Spleen (tissue), 11 donors: ENCODE data around the gene ZNF467. TPM values are rescaled to one million over a fixed set of nuclear protein-coding genes. Genes with fewer than 3 reads are reported as not detected.

Source experiments
- DNase-seq: peaks from one replicate; pipeline ENCODE4 v3.0.0-alpha.2; 2020
- H3K27ac ChIP-seq, 8 donors: fragments of 200-600 bp; sonication (generic) in 7 of 8; 1 replicate in 4 of 8; 2 replicates in 4 of 8; pipeline versions ENCODE4 v1.5.0 to v1.8.0; 2016 to 2021; ENCODE audit warnings: inconsistent platforms in 4 of 8, mild to moderate bottlenecking in 4 of 8, moderate library complexity in 1 of 8
- H3K27me3 ChIP-seq, 7 donors: fragments of 200-600 bp; sonication (generic) in 6 of 7; replicated peaks in 1 of 7; 1 replicate in 4 of 7; 2 replicates in 3 of 7; pipeline versions ENCODE4 v1.5.0 to v1.8.0; 2016 to 2021; ENCODE audit warnings: inconsistent platforms in 3 of 7, mild to moderate bottlenecking in 1 of 7
- H3K36me3 ChIP-seq, 6 donors: fragments of 200-600 bp; sonication (generic) in 5 of 6; 1 replicate in 4 of 6; 2 replicates in 2 of 6; pipeline versions ENCODE4 v1.5.0 to v1.8.0; 2016 to 2021; ENCODE audit warnings: inconsistent platforms in 2 of 6
- H3K4me1 ChIP-seq, 6 donors: fragments of 200-600 bp; sonication (generic) in 5 of 6; 1 replicate in 3 of 6; 2 replicates in 3 of 6; pipeline versions ENCODE4 v1.5.0 to v1.8.0; 2016 to 2021; ENCODE audit warnings: inconsistent platforms in 3 of 6
- H3K4me3 ChIP-seq, 8 donors: fragments of 200-600 bp; sonication (generic) in 7 of 8; 1 replicate in 4 of 8; 2 replicates in 4 of 8; pipeline versions ENCODE4 v1.5.0 to v1.8.0; 2016 to 2021; ENCODE audit warnings: inconsistent platforms in 4 of 8, mild to moderate bottlenecking in 4 of 8, moderate library complexity in 2 of 8
- H3K9me3 ChIP-seq, 8 donors: fragments of 200-600 bp; sonication (generic) in 7 of 8; 1 replicate in 4 of 8; 2 replicates in 4 of 8; pipeline versions ENCODE4 v1.5.0 to v1.8.0; 2016 to 2021; ENCODE audit warnings: inconsistent platforms in 4 of 8
- CTCF ChIP-seq, 11 experiments: fragments of 200-600 bp in 7 of 11; fragments of 450-650 bp in 4 of 11; sonication (generic) in 4 of 11; IDR thresholded peaks in 8 of 11; conservative IDR thresholded peaks in 3 of 11; 1 replicate in 7 of 11; 2 replicates in 4 of 11; pipeline versions ENCODE4 v1.4.0 to v1.8.0; 2016 to 2021; ENCODE audit warnings: antibody characterized with exemption in 11 of 11, inconsistent platforms in 4 of 11, mild to moderate bottlenecking in 1 of 11
- POLR2A ChIP-seq, 3 donors: fragments of 450-650 bp; IDR thresholded peaks; one replicate each; pipeline ENCODE4 v1.5.1; 2017; ENCODE audit warnings: antibody characterized with exemption in 3 of 3, mild to moderate bottlenecking in 1 of 3
- POLR2AphosphoS5 ChIP-seq, 3 donors: sonication (generic); formaldehyde crosslinking; IDR thresholded peaks; one replicate each; pipeline ENCODE4 v1.5.1; 2017; ENCODE audit warnings: antibody characterized with exemption in 3 of 3
- WGBS, 5 donors: extraction: QIAGEN DNeasy Blood & Tissue Kit in 3 of 5; methylation state at CpG; one replicate each; pipeline versions ENCODE4 v1.1.5 to v1.1.7; 2013 to 2018; 5-methylcytosine and 5-hydroxymethylcytosine counted together
- intact Hi-C: fragments of 100-400 bp; cut with DNase I; formaldehyde crosslinking; loops from one replicate; pipeline ENCODE4 v1.15.0; 2023; ENCODE audit warnings: low total_unique reads
- polyA plus RNA-seq, 3 donors: library from polyadenylated mRNA; stranded (reverse); fragments of 200-250 nt; gene quantifications; one replicate each; pipeline ENCODE4 v1.2.1, GENCODE V29; 2013
- total RNA-seq, 7 donors: library from RNA; depleted of rRNA in 3 of 7; stranded (reverse); fragments of >200 nt in 3 of 7; fragmentation: NEBNext Ultra II Directional in 4 of 7; extraction: Animal tissue kit (Norgen Biotek cat#: 25700) in 4 of 7; gene quantifications; one replicate each; pipeline versions ENCODE4 v1.1.0 to v1.2.1, GENCODE V29; 2016 to 2021
- donor health status: healthy with polysubstance abuse.
- donor health status: DM: no; HTN: no; CAD: no; lungs with moderate emphysema.
- donor health status: DM: no; HTN: no; CAD: no.
- donor health status: Bipolar disorder and iron deficiency.
- donor health status: healthy.
- donor health status: DM: no; HTN: no; CAD: no.
- donor health status: DM: yes; HTN: yes; CAD: no.

The ZNF467 gene
- total and polyA plus RNA-seq, 10 donors, result 6.0 to 48.5 (median 31.3) TPM

- intact Hi-C loops, result loop anchor here (10.0 kb wide), 1 partner anchor 133 kb away; no protein-coding TSS in a partner anchor
- DNase-seq, result no peak
- H3K4me3 ChIP-seq, result no peak overlapping the region
- WGBS, 5 donors, result 73 to 87% (median 85%) methylated on average over 7 of the region's 7 CpGs
- H3K36me3 ChIP-seq, result no peaks in the 10 kb centered on the region
- no peaks in the 10 kb centered on the region for H3K4me1 ChIP-seq
- no peaks in the 10 kb centered on the region for H3K9me3 ChIP-seq
- peaks cover 0 to 17% (median 0%) of the 10 kb centered on the region in 7 donors for H3K27me3 ChIP-seq
- no peak overlapping the region for H3K27ac ChIP-seq
- TF ChIP-seq POLR2A (IDR thresholded peaks at IDR 0.05), result no peak
- no peak for TF ChIP-seq POLR2AphosphoS5 (IDR thresholded peaks at IDR 0.05)
- no peak for TF ChIP-seq CTCF (IDR thresholded peaks at IDR 0.05 in 8 of 11, conservative IDR thresholded peaks at IDR 0.05 in 3 of 11)
Measured at GRCh38 chr7:149797771-149798170, 24.4 kb upstream of the ZNF467 start.

GRCh38 chr7:149796287-149796860 is 23.0 kb upstream of the ZNF467 start:
- Histone ChIP-seq H3K36me3 (no peaks in the 10 kb centered on the region), H3K9me3 (no peaks in the 10 kb centered on the region), H3K4me1 (no peaks in the 10 kb centered on the region), H3K4me3 (no peak overlapping the region), H3K27ac (no peak overlapping the region), H3K27me3 (peaks cover 0 to 31% (median 4%) of the 10 kb centered on the region in 7 donors)
- TF ChIP-seq POLR2AphosphoS5 (IDR thresholded peaks at IDR 0.05), result no peak
- TF ChIP-seq POLR2A (IDR thresholded peaks at IDR 0.05), result no peak
- no peak for TF ChIP-seq CTCF (IDR thresholded peaks at IDR 0.05 in 8 of 11, conservative IDR thresholded peaks at IDR 0.05 in 3 of 11)
- no peak for DNase-seq
- intact Hi-C loops, result loop anchor here (10.0 kb wide), 1 partner anchor 132 kb away; no protein-coding TSS in a partner anchor
- 93 to 96% (median 94%) methylated on average over 14 to 19 of the region's 19 CpGs for WGBS, 5 donors

GRCh38 chr7:149795126-149795525 is 21.7 kb upstream of the ZNF467 start:
- Histone ChIP-seq H3K4me3 (no peak overlapping the region), H3K27me3 (peaks cover 0 to 44% (median 16%) of the 10 kb centered on the region in 7 donors), H3K4me1 (peaks cover 0 to 8% (median 4%) of the 10 kb centered on the region in 6 donors), H3K27ac (no peak overlapping the region), H3K36me3 (no peaks in the 10 kb centered on the region), H3K9me3 (no peaks in the 10 kb centered on the region)
- TF ChIP-seq CTCF (IDR thresholded peaks at IDR 0.05 in 8 of 11, conservative IDR thresholded peaks at IDR 0.05 in 3 of 11) (no peak), POLR2A (IDR thresholded peaks at IDR 0.05) (no peak), POLR2AphosphoS5 (IDR thresholded peaks at IDR 0.05) (no peak)
- 76 to 91% (median 89%) methylated on average over 6 to 10 of the region's 10 CpGs for WGBS, 5 donors
- intact Hi-C loops, result loop anchor here (10.0 kb wide), 1 partner anchor 130 kb away; no protein-coding TSS in a partner anchor
- DNase-seq, result no peak

- Histone ChIP-seq H3K4me1 (peaks cover 0 to 12% (median 8%) of the 10 kb centered on the region in 6 donors), H3K36me3 (no peaks in the 10 kb centered on the region), H3K27ac (no peak overlapping the region), H3K9me3 (no peaks in the 10 kb centered on the region), H3K4me3 (no peak overlapping the region), H3K27me3 (peaks cover 0 to 49% (median 21%) of the 10 kb centered on the region in 7 donors)
- 62 to 82% (median 80%) methylated on average over 5 to 6 of the region's 6 CpGs for WGBS, 5 donors
- no peak for TF ChIP-seq POLR2A (IDR thresholded peaks at IDR 0.05)
- no peak for TF ChIP-seq POLR2AphosphoS5 (IDR thresholded peaks at IDR 0.05)
- TF ChIP-seq CTCF (IDR thresholded peaks at IDR 0.05 in 8 of 11, conservative IDR thresholded peaks at IDR 0.05 in 3 of 11), result no peak
- intact Hi-C loops, result loop anchor here (10.0 kb wide), 1 partner anchor 130 kb away; no protein-coding TSS in a partner anchor
- no peak for DNase-seq
Measured at GRCh38 chr7:149794661-149795060, 21.3 kb upstream of the ZNF467 start.
